Activated CD4-positive, CD25-positive, alpha-beta regulatory T cell treated with anti-CD3 and anti-CD28 coated beads, Interleukin-2, amount 50 U/mL, for 72 hours (primary cell): ENCODE measurements around the gene ANXA1.

Source experiments
- DNase-seq: peaks from one replicate; pipeline ENCODE4 v3.0.0; 2021

Gene ANXA1

GRCh38 chr9:73141282-73141681 lies 10.4 kb upstream of the ANXA1 start:
- DNase-seq, result no peak

- no peak for DNase-seq
Observed at GRCh38 chr9:73143711-73144328, 7.8 kb upstream of the ANXA1 start.

- no peak for DNase-seq
Observed at GRCh38 chr9:73146111-73146815, 5.4 kb upstream of the ANXA1 start.

- no peak for DNase-seq
Observed at GRCh38 chr9:73148447-73148937, 3.2 kb upstream of the ANXA1 start.

- no peak for DNase-seq
Observed at GRCh38 chr9:73149371-73150067, 2.1 kb upstream of the ANXA1 start.

- no peak for DNase-seq
Observed at GRCh38 chr9:73152543-73152844, 829 bp downstream of the ANXA1 start.

GRCh38 chr9:73152953-73153352 lies 1.3 kb downstream of the ANXA1 start:
- no peak for DNase-seq

GRCh38 chr9:73153793-73154227 lies 2.1 kb downstream of the ANXA1 start:
- DNase-seq, result no peak

GRCh38 chr9:73154271-73154670 lies 2.6 kb downstream of the ANXA1 start:
- no peak for DNase-seq

- DNase-seq, result no peak
Observed at GRCh38 chr9:73154722-73155121, 3.1 kb downstream of the ANXA1 start.

- no peak for DNase-seq
Observed at GRCh38 chr9:73155377-73155776, 3.7 kb downstream of the ANXA1 start.

- no peak for DNase-seq
Observed at GRCh38 chr9:73155968-73156864, 4.6 kb downstream of the ANXA1 start.

- DNase-seq, result no peak
Observed at GRCh38 chr9:73156865-73157187, 5.2 kb downstream of the ANXA1 start.

GRCh38 chr9:73157811-73158210 lies 6.1 kb downstream of the ANXA1 start:
- no peak for DNase-seq

- no peak for DNase-seq
Observed at GRCh38 chr9:73158723-73159122, 7.1 kb downstream of the ANXA1 start.

- no peak for DNase-seq
Observed at GRCh38 chr9:73160868-73161267, 9.2 kb downstream of the ANXA1 start.

- DNase-seq, result no peak
Observed at GRCh38 chr9:73162987-73163768, 11.5 kb downstream of the ANXA1 start.

GRCh38 chr9:73165911-73166310 lies 14.2 kb downstream of the ANXA1 start:
- DNase-seq, result no peak

GRCh38 chr9:73166468-73166867 lies 14.8 kb downstream of the ANXA1 start:
- DNase-seq, result no peak

- DNase-seq, result no peak
Observed at GRCh38 chr9:73167614-73168013, 15.9 kb downstream of the ANXA1 start.

- DNase-seq, result no peak
Observed at GRCh38 chr9:73168298-73168934, 16.8 kb downstream of the ANXA1 start.
